HEK293 (cell line): Measurements from ENCODE around the gene RRP15.

ENCODE experiments used
- CTCF ChIA-PET: fragments of 350-600 bp; formaldehyde crosslinking; extraction: SDS; loops from one replicate; lab custom pipeline; 2021; ENCODE audit warnings: antibody characterized with exemption; lab: Yijun Ruan, JAX
- POLR2A ChIA-PET: fragments of 300-600 bp; formaldehyde crosslinking; extraction: SDS; loops from one replicate; lab custom pipeline; 2020; ENCODE audit warnings: antibody characterized with exemption, inconsistent platforms; lab: Yijun Ruan, JAX
- H3K27ac ChIP-seq: fragments of 200-500 bp; sonication (Bioruptor generic); 2 replicates; pipeline ENCODE4 v1.5.1; 2014; ENCODE audit warnings: low read depth, low read length, control low read depth, inconsistent platforms; ENCODE audit errors: extremely low read depth
- H3K36me3 ChIP-seq, 2 experiments: fragments of 200-500 bp in 1 of 2; sonication (Bioruptor generic) in 1 of 2; 1 replicate in 1 of 2; 2 replicates in 1 of 2; pipeline ENCODE4 v1.5.1; 2014 to 2017; ENCODE audit warnings: inconsistent platforms in 2 of 2, low read length in 2 of 2; ENCODE audit not compliant: control insufficient read depth in 2 of 2, insufficient read depth in 1 of 2
- H3K4me1 ChIP-seq: fragments of 200-500 bp; sonication (Bioruptor generic); 2 replicates; pipeline ENCODE4 v1.5.1; 2014; ENCODE audit warnings: mild to moderate bottlenecking, low read length, inconsistent platforms; ENCODE audit not compliant: control insufficient read depth, insufficient read depth
- H3K4me3 ChIP-seq: 2 replicates; pipeline ENCODE4 v1.5.1; 2011; ENCODE audit warnings: low read depth, mild to moderate bottlenecking, control low read depth, low read length, moderate library complexity
- H3K9me3 ChIP-seq: fragments of 200-500 bp; sonication (Bioruptor generic); 2 replicates; pipeline ENCODE4 v1.5.1; 2014; ENCODE audit warnings: low read depth, low read length, inconsistent platforms; ENCODE audit not compliant: control insufficient read depth, insufficient read depth
- GLIS1 ChIP-seq: fragments of 450-650 bp; formaldehyde crosslinking; IDR thresholded peaks from 2 replicates; pipeline ENCODE4 v1.5.1; 2016; ENCODE audit warnings: missing biosample characterization, missing genetic modification characterization
- KLF1 ChIP-seq: fragments of 450-650 bp; formaldehyde crosslinking; IDR thresholded peaks from 2 replicates; pipeline ENCODE4 v1.5.1; 2016; ENCODE audit warnings: missing biosample characterization, missing genetic modification characterization
- KLF10 ChIP-seq: fragments of 450-650 bp; IDR thresholded peaks from 2 replicates; pipeline ENCODE4 v1.5.1; 2018; ENCODE audit warnings: missing biosample characterization, mild to moderate bottlenecking, missing genetic modification characterization
- KLF16 ChIP-seq: fragments of 450-650 bp; formaldehyde crosslinking; IDR thresholded peaks from 2 replicates; pipeline ENCODE4 v1.5.1; 2017; ENCODE audit warnings: missing biosample characterization, missing genetic modification characterization
- PRDM1 ChIP-seq: fragments of 450-650 bp; formaldehyde crosslinking; IDR thresholded peaks from 2 replicates; pipeline ENCODE4; 2016; ENCODE audit warnings: missing biosample characterization, missing genetic modification characterization
- SCRT1 ChIP-seq: fragments of 450-650 bp; formaldehyde crosslinking; IDR thresholded peaks from 2 replicates; pipeline ENCODE4 v1.5.1; 2016; ENCODE audit warnings: missing biosample characterization, missing genetic modification characterization, borderline replicate concordance
- SCRT2 ChIP-seq: fragments of 450-650 bp; formaldehyde crosslinking; IDR thresholded peaks from 2 replicates; pipeline ENCODE4 v1.5.1; 2016; ENCODE audit warnings: missing biosample characterization, missing genetic modification characterization
- WT1 ChIP-seq: fragments of 450-650 bp; formaldehyde crosslinking; IDR thresholded peaks from 2 replicates; pipeline ENCODE4 v1.5.1; 2016; ENCODE audit warnings: missing biosample characterization, missing genetic modification characterization
- ZBTB10 ChIP-seq: fragments of 450-650 bp; formaldehyde crosslinking; IDR thresholded peaks from 2 replicates; pipeline ENCODE4 v1.5.1; 2016; ENCODE audit warnings: missing biosample characterization, missing genetic modification characterization
- ZBTB21 ChIP-seq: fragments of 450-650 bp; formaldehyde crosslinking; IDR thresholded peaks from 2 replicates; pipeline ENCODE4 v1.5.1; 2017; ENCODE audit warnings: missing biosample characterization, missing genetic modification characterization
- ZBTB49 ChIP-seq: fragments of 450-650 bp; formaldehyde crosslinking; IDR thresholded peaks from 2 replicates; pipeline ENCODE4 v1.5.1; 2016; ENCODE audit warnings: missing biosample characterization, missing genetic modification characterization, low read depth
- ZNF280C ChIP-seq: fragments of 450-650 bp; formaldehyde crosslinking; IDR thresholded peaks from 2 replicates; pipeline ENCODE4 v1.5.1; 2016; ENCODE audit warnings: missing biosample characterization, missing genetic modification characterization
- ZNF335 ChIP-seq: fragments of 450-650 bp; formaldehyde crosslinking; conservative IDR thresholded peaks from 2 replicates; pipeline ENCODE4 v1.5.1; 2016; ENCODE audit warnings: missing biosample characterization, missing genetic modification characterization
- ZNF341 ChIP-seq: fragments of 450-650 bp; formaldehyde crosslinking; IDR thresholded peaks from 2 replicates; pipeline ENCODE4; 2016; ENCODE audit warnings: low read depth, missing biosample characterization, missing genetic modification characterization
- ZNF362 ChIP-seq: fragments of 450-650 bp; formaldehyde crosslinking; IDR thresholded peaks from 2 replicates; pipeline ENCODE4 v1.5.1; 2016; ENCODE audit warnings: missing biosample characterization, missing genetic modification characterization
- ZNF366 ChIP-seq: fragments of 450-650 bp; formaldehyde crosslinking; conservative IDR thresholded peaks from 2 replicates; pipeline ENCODE4 v1.5.1; 2016; ENCODE audit warnings: missing biosample characterization, missing genetic modification characterization
- ZNF48 ChIP-seq: fragments of 450-650 bp; formaldehyde crosslinking; IDR thresholded peaks from 2 replicates; pipeline ENCODE4 v1.5.1; 2016; ENCODE audit warnings: missing biosample characterization, missing genetic modification characterization
- ZNF510 ChIP-seq: fragments of 450-650 bp; formaldehyde crosslinking; IDR thresholded peaks from 2 replicates; pipeline ENCODE4 v1.5.1; 2018; ENCODE audit warnings: mild to moderate bottlenecking, missing genetic modification characterization, missing biosample characterization; ENCODE audit not compliant: insufficient replicate concordance
- ZNF558 ChIP-seq: fragments of 450-650 bp; formaldehyde crosslinking; IDR thresholded peaks from 2 replicates; pipeline ENCODE4 v1.5.1; 2016; ENCODE audit warnings: missing biosample characterization, missing genetic modification characterization
- ZNF600 ChIP-seq: fragments of 450-650 bp; formaldehyde crosslinking; IDR thresholded peaks from 2 replicates; pipeline ENCODE4 v1.5.1; 2016; ENCODE audit warnings: missing biosample characterization, missing genetic modification characterization
- ZNF623 ChIP-seq: fragments of 450-650 bp; formaldehyde crosslinking; IDR thresholded peaks from 2 replicates; pipeline ENCODE4 v1.5.1; 2016; ENCODE audit warnings: missing biosample characterization, missing genetic modification characterization
- ZNF629 ChIP-seq: fragments of 450-650 bp; formaldehyde crosslinking; IDR thresholded peaks from 2 replicates; pipeline ENCODE4 v1.5.1; 2017; ENCODE audit warnings: missing biosample characterization, missing genetic modification characterization
- ZNF830 ChIP-seq: fragments of 450-650 bp; IDR thresholded peaks from 2 replicates; pipeline ENCODE4 v1.5.0; 2018; ENCODE audit warnings: missing biosample characterization, missing genetic modification characterization, low read depth, mild to moderate bottlenecking, moderate library complexity

The RRP15 gene

GRCh38 chr1:218292515-218292914, 7.4 kb downstream of the RRP15 start:
- Histone ChIP-seq H3K4me3 (no peak overlapping the region), H3K4me1 (no peaks in the 10 kb centered on the region), H3K36me3 (no peaks in the 10 kb centered on the region), H3K9me3 (no peaks in the 10 kb centered on the region), H3K27ac (no peak overlapping the region)
- TF ChIP-seq SCRT1 (tag by site-specific recombination) (peak; percentile 56; the same call in 1 of the 2 replicates), ZNF510 (tag by site-specific recombination) (no peak), ZNF48 (tag by site-specific recombination) (no peak), ZNF366 (tag by site-specific recombination) (no peak), SCRT2 (tag by site-specific recombination) (peak; percentile 62; the same call in 1 of the 2 replicates), ZBTB49 (tag by site-specific recombination) (no peak)
- ChIA-PET CTCF (no interaction called here), POLR2A (no interaction called here)

GRCh38 chr1:218294546-218294945, 9.5 kb downstream of the RRP15 start:
- Histone ChIP-seq H3K9me3 (no peaks in the 10 kb centered on the region), H3K4me1 (no peaks in the 10 kb centered on the region), H3K36me3 (no peaks in the 10 kb centered on the region), H3K27ac (no peak overlapping the region), H3K4me3 (no peak overlapping the region)
- CTCF ChIA-PET: interaction anchor here (1.2 to 2.5 kb wide), 3 partner anchors 35 to 45 kb away, joined by 3 to 7 read pairs (median 7); no protein-coding TSS in a partner anchor
- TF ChIP-seq GLIS1 (tag by site-specific recombination): no peak
- no peak for TF ChIP-seq KLF10
- TF ChIP-seq ZNF629 (tag by site-specific recombination): peak; percentile 75; the same call in 1 of the 2 replicates
- 0 out of 2 replicates have a peak, but pooled peaks have one; percentile 11 for TF ChIP-seq ZNF335 (tag by site-specific recombination)
- TF ChIP-seq ZNF600 (tag by site-specific recombination): peak; percentile 55; the same call in 1 of the 2 replicates
- no peak for TF ChIP-seq ZNF623
- TF ChIP-seq PRDM1 (tag by site-specific recombination): peak; percentile 38; the same call in 1 of the 2 replicates
- no peak for TF ChIP-seq ZNF830 (tag by site-specific recombination)
- 0 out of 2 replicates have a peak, but pooled peaks have one; percentile 44 for TF ChIP-seq ZNF558
- TF ChIP-seq WT1 (tag by site-specific recombination): no peak
- no peak for TF ChIP-seq ZNF341 (tag by site-specific recombination)
- TF ChIP-seq ZBTB21 (tag by site-specific recombination): 0 out of 2 replicates have a peak, but pooled peaks have one; percentile 18
- 0 out of 2 replicates have a peak, but pooled peaks have one; percentile 35 for TF ChIP-seq ZNF362 (tag by site-specific recombination)
- POLR2A ChIA-PET: interaction anchor here (0.9 to 1.5 kb wide), 2 partner anchors 10 to 51 kb away, joined by 4 to 5 read pairs; partner anchors contain the start of genes RRP15 and TGFB2

- Histone ChIP-seq H3K27ac (no peak overlapping the region), H3K9me3 (no peaks in the 10 kb centered on the region), H3K4me1 (no peaks in the 10 kb centered on the region), H3K4me3 (no peak overlapping the region), H3K36me3 (no peaks in the 10 kb centered on the region)
- ChIA-PET CTCF (interaction anchor here (1.2 to 2.5 kb wide), 3 partner anchors 10 to 36 kb away, joined by 4 to 7 read pairs (median 7); no protein-coding TSS in a partner anchor), POLR2A (interaction anchor here (0.7 kb wide), 1 partner anchor 1453 kb away, joined by 3 read pairs; no protein-coding TSS in a partner anchor)
- TF ChIP-seq KLF1 (tag by site-specific recombination) (no peak), KLF16 (no peak), ZBTB10 (tag by site-specific recombination) (no peak), ZNF830 (tag by site-specific recombination) (no peak), ZNF280C (tag by site-specific recombination) (no peak)
Measured at GRCh38 chr1:218296162-218296561, 11.1 kb downstream of the RRP15 start.
